NCI-H1092 (cell line): ENCODE results near the gene ZNF883.

Experiments
- DNase-seq: peaks from one replicate; lab custom pipeline; 2025; lab: John Stamatoyannopoulos, UW

Gene ZNF883

DNA sequence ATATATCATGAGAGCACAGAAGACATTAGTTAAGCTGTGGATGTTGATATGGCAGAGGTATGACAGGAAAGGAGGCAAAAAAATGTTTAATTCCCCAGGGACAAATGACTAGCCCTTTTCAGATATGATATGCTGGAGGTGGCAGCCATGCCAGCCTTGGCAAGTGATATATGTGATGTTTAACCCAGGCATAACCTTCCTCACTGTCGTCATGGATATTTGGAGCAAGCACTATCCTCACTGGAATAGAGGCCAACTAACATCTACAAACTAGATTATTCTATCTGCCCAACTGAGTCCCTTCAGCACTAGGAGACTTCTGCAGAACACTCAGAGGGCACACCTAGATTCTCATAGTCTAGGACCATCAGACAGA, 94.0 kb downstream of the ZNF883 start:
- no peak for DNase-seq

DNA sequence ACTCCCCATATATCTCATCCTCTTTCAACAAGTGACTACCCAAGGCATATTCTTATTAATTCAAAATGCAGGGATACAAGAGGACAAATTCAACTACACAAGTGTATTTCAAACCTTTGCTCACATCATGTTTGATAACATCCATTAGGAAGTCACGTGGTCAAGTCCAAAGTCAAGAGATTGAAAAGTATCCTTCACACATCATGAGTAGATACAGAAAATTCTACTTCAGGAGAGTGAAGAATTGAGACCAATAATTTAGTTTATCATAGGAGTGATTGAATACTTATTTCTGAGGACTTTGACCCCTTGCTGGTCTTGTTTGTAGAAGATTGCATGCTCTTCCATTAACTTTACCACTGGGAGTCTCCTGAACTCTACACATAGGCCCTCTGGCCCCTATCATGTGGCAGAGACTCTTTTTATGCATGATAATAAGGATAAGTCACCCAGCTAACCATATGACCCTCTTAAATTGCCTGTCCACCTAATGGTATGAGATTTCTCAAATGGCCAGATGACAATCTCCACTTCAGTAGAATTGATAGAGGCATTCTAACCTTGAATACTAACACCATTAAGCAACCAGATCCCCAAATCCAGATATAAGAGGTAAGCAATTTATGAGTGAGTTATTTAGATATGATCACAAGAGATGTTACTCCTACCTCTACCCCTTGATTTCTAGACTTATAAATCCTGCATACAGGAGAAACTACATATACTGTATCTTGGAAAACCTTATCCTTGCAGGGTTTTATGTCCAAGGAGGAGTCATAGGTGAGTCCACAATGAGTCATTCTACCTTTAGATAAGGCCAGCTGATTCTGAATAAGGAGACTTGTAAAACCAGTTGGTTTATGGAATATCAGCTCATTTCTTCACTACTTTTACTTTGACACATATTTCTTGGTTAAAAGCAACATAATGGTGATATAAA, 94.7 kb downstream of the ZNF883 start:
- no peak for DNase-seq

DNA sequence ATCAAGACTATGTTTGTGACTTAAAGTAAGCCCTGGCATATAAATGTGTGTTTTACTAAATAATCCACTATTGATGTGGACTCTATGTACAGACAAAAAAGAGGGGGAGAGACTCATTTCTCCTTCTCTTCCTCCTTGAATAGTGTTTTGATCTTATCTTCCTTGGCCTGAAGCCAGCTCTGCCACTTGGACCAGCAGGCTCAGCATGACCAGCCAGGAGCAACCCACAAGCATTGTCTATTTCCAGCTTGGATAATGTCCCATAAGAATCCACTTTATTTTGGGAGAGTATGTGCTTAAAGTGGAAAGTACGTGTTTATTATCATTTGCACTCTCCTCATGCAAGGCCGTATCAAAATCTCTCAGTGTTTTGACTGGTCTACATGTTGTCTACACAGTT, 97.5 kb downstream of the ZNF883 start:
- no peak for DNase-seq

DNA sequence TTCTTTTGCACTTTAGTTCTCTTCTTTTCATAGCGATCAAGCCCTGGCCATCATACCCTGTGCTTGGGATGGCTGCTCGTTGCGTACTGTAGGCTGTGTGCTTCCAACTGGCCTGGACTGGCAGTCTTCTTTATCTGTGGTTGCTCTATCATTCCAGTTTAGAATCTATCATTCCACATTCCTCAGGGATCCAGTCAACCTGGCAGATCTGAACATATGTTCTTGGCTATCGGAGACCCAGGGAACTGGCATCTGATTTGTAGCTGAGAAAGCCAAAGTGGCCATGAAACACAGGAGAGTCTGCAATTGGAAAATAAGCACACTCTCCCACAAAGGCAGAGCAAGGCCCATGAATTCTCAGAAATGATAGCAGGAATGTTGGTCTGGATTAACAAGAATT, 98.7 kb downstream of the ZNF883 start:
- DNase-seq = no peak

DNA sequence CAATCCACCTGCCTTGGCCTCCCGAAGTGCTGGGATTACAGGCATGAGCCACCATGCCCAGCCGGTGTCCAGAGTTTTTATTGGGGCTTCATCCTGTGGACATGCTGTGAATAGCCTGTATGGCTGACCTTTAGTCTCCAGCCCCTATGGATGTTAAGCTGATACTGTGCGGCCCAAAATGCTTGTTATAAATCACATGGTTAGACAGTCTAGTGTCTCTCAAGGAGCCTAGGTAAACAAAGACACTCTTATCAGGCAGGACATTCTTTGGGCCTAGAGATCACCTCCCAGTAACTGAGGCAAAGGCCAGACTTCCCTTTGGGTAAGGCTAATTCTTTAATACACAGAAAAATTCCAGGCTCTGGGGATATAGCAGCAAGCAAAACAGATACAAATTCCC, 99.4 kb downstream of the ZNF883 start:
- DNase-seq = no peak

DNA sequence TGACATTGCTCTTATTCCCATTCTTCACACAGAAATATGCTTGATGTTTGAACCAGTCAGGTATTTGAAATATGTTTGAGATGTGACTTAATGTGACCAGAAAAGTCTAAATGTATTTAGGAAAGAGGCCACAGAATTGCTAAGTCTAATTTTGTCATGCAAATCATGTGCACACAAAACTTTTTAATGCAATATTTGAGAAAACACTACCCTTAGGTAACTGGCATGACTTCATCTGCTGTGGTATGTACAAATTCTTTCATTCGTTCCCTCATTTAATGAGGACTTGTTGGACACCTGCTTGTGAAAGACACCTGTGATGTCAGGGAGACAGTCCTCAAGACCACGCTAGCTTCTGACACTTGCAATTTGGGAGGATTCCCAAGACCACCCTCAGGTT, 100.3 kb downstream of the ZNF883 start:
- DNase-seq = no peak
